Right lung (tissue), 5 donors: ENCODE results near the gene MBNL1. TPM values are rescaled to one million over a fixed set of nuclear protein-coding genes. Genes with fewer than 3 reads are reported as not detected.
A peak's percentile ranks its signal among the peaks of the same experiment; 100 is the strongest.

Experiments used
- DNase-seq, 2 donors: peaks; one replicate each; pipeline ENCODE4 v3.0.0-alpha.2; 2013
- polyA plus RNA-seq, 5 donors: library from polyadenylated mRNA; unstranded; fragments of 120-200 nt; gene quantifications; one replicate each; pipeline versions ENCODE4 v1.2.1 to v1.2.3, GENCODE V29; 2013; ENCODE audit warnings: inconsistent platforms in 1 of 5, low replicate concordance in 1 of 5; ENCODE audit not compliant: insufficient read length in 5 of 5, insufficient read depth in 1 of 5

Gene MBNL1
- polyA plus RNA-seq, 5 donors = 66.3 to 116 (median 111) TPM

DNA sequence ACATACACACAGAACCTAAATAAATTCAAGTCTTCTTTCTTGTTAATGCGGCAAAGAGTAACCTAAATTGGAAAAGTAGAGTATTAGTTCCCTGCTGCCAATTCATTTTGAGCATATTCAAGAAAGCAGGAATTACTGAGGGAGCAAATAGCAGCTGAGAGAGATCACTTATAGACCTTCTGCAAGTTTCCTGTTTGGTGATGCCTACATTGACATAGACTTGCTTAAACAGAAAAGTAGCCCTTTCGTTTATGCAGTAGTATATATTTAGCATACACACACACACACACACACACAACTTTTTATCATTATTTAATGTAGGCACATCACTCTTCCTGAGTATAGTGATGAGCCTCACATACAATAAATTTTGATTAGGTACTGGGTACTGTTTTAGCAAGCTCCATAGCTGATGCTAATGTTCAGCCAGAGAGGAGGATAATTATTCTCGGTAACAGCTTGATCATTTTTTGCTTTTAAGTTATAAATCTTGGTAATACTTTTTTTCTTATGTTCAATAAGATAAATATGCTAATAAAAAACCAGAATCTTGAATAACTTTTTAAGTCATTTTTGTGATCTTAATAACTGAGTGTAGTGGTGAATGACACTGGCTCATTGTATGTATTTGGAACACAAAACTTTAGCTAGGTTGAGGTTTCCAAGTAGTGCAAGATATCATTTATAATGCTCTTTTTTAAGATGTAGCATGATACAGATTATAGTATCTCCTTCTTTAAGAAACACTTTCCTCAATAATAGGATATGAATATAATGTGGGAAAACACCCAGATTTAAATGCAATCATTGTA, 174.7 kb downstream of the MBNL1 start:
- no peak for DNase-seq

DNA sequence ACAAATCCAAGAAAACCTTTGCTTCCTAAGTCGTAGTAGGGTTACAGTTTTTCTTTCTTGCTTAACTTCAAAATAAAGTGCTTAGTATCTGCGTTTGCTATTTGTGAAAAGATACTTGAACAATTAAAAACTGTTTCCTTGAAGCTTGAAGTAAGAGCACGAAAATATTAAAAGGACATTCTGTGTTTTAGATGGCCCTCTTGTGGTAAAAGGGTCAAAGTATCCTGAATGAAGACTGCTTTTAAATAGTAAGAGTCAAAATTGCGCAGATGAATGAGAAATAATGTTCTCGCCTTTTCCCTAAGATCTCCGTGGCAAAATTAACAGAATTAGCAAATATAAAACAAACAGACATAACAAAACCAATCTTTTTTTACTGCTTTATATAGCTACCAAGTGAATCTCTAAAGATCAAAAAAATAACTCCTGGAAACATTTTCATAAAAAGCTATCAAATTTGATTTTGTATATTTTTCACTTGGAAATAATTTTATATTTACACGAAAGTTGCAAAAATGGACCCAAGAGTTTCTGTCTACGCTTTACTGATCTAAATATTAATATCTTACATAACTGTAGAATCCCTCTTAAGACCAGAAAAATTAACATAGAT, 175.4 kb downstream of the MBNL1 start:
- peak; percentile 31 to 42 for DNase-seq

DNA sequence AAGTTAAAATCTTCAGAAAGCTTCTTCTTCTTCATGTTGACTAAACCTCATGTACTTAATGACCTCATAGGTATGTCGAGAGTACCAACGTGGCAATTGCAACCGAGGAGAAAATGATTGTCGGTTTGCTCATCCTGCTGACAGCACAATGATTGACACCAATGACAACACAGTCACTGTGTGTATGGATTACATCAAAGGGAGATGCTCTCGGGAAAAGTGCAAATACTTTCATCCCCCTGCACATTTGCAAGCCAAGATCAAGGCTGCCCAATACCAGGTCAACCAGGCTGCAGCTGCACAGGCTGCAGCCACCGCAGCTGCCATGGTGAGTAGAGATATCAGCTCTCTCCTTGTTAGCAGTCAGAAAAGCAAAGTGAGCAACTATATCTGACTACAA, 176.5 kb downstream of the MBNL1 start:
- DNase-seq = no peak

DNA sequence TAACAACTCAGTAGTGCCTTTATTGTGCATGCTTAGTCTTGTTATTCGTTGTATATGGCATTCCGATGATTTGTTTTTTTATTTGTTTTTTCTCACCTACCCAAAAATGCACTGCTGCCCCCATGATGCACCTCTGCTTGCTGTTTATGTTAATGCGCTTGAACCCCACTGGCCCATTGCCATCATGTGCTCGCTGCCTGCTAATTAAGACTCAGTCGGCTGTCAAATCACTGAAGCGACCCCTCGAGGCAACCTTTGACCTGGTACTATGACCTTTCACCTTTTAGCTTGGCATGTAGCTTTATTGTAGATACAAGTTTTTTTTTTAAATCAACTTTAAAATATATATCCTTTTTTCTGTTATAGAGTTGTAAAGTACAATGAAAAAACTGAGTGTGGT, 177.8 kb downstream of the MBNL1 start:
- DNase-seq = no peak

DNA sequence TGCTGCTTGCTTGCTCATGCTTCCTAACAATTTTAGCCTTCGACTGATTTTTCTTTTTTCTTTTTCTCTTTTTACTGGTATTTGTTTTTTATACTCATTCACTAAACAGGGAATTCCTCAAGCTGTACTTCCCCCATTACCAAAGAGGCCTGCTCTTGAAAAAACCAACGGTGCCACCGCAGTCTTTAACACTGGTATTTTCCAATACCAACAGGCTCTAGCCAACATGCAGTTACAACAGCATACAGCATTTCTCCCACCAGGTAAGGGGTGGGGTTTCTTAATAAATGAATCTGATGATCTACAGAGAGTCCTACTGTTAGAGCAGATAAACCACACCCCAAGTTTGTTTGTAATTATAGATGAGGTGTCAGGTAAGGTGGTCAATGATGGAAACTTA, 178.8 kb downstream of the MBNL1 start:
- DNase-seq = no peak

DNA sequence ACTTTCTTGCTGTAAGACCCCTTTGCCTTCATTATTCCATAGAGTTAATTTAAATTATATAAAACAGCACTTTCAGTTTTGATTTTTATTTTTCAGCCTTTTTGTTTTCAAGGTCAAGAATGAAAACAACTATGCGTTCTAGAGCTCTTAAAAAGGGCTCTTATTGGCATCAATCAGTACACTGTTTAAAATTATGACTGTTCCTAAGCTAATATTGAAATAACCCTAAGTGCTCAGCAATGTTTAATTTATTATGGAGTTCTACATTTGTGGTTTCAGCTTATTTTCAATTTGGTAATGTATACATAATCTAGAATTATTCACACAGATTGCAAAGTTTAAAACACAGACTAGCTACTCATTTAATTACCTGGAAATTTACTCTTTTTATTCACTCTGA, 179.4 kb downstream of the MBNL1 start:
- DNase-seq = no peak

DNA sequence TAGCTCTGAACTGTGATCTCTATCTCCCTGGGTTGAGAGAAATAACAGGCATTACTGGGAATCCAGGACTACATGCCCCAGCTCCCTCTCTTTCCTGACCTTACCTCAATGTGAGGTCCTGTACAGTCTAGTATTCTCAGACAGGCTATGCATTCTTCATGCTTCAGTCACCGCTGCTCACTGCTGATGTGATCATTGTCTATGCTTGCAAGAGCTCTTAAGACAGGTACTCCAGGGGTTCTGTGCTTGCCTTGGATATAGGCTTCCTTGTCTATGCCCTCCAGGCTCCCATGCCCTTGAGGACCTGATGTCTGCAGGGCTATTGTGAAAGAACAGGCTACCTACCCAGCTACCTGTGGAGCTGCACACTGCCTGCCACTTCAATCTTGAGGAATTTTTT, 183.6 kb downstream of the MBNL1 start:
- no peak for DNase-seq

DNA sequence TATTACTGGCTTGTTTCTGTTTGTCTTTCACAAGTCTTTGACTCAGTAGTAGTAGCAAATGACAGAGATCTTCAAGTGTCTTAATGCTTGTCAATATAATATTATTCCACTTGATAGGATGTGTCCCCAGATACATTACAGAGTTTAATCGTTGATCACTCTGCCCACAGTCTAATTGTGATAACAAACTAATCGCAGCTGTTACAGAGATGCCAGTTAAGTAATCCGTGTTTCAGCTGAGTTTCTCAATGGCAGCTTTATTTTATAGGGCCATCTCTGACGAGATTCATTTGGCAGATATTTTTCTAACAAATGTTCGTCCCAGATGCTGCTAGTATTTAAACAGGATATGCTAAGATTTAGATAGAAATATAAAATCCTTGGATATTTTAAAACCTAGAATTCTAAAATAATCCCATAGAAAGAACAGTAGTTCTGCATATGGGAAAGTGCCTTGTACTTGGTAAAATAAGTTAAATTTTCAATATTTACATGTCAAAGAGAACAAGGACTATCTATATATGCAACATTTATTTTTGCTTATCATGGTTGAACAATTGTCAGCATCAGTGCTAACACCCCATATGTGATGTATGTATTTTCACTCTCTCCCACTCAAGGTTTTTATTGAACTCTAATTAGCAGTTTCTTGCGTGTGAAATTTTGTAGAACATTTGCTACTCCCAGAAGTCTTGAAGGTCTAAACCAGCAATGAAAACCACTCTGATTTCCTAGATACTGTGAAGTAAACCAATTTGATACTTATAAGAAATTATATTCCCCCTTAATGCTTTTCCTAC, 185.5 kb downstream of the MBNL1 start:
- no peak for DNase-seq

DNA sequence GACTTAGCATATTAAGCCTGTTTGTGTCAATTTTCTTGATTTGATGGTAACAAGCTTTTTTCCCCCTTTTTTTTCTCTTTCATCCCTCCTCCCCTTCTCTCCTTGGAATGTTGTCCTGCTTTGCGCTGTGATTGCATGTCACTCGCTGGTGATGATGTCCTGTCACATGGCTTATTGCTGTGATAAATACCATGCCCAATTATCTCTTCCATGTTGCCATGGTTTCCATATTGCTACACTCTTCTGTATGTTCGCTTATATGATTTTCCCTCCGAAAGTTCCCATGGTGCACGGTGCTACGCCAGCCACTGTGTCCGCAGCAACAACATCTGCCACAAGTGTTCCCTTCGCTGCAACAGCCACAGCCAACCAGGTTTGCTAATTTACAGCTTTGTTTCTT, 187.3 kb downstream of the MBNL1 start:
- no peak for DNase-seq

DNA sequence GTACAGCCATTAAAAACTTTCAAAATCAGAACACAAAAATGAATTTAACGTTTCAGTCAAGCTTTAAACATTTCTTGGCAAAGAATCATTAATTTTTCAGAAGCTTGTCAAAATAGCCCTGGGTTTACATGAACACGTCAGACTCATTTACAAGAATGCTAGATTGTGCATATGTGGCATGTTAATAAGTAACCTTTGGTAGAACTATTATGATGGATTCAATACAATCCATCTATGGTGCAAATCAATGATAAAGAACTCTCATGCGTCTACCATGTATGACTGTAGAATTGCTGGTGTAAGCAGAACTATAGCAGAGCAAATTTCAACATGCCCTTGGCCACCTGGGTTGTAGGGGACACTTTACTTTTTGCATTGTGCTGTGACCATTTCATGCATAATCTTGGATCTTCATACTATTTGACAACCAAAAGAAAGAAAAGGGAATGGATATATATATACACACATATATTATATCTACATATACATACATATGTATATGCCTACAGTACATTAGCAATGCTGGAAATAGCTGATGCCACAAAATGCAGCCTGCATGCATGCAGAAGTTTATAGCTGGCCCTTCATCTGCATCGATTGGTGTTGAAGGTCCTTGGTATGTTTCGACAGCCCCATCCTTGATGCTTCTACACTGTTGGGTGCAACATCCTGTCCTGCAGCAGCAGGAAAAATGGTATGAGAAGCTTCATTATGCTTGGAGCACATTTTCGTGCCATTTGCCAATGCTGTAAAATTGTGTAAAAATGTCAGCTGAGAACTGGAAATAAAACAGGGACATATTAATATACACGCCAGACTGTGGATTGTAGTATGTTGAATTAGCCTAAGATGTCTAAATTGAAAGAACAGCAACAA, 189.0 kb downstream of the MBNL1 start:
- no peak for DNase-seq

DNA sequence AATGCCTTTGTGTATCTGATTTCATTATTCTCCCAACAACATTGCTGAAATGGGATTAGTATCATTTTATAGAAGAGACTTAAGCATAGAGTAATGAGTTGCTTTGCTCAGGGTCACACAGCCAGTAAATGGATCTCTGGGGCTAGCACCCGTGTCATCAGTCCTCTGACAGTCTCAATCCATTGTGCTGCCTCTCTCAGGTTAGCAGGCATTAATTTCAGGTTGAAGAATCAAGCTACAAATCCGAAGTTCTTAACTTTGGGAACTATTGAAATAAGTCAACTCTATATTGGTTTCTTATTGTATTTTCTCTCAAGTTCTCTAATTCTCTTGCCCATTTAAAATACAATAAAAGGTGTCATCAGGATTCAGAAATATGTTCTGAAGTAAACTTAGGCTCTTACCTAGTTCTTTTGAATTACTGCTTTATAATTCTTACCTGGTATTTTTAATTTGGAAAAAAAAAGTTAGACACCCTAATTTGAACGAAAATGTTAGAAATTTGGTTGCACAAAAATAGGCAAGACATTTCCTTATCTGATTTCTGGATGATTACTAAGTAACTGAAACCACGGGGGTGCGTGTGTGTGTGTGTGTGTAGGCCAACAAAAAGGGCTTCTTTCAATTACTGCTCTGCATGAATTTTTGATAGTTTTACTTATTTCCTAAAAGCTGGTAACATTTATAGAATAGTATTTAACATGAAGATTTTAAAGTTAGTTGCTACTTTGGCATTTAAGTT, 189.8 kb downstream of the MBNL1 start:
- no peak for DNase-seq

DNA sequence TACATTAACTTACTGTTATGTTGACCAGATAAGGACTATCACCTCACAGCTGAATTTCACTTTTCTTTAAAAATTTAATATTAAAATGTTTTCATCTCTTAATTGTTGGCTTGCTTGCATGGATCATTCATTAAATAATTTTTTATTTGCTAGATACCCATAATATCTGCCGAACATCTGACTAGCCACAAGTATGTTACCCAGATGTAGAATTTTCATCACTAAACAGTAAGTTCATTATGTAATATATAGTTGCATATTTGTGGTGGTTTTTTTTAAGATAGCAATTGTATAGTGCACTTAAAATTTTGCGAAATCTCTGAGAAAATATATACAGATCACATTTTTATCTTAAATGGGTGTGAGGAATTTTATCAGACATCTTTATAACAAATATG, 190.4 kb downstream of the MBNL1 start:
- DNase-seq = no peak

DNA sequence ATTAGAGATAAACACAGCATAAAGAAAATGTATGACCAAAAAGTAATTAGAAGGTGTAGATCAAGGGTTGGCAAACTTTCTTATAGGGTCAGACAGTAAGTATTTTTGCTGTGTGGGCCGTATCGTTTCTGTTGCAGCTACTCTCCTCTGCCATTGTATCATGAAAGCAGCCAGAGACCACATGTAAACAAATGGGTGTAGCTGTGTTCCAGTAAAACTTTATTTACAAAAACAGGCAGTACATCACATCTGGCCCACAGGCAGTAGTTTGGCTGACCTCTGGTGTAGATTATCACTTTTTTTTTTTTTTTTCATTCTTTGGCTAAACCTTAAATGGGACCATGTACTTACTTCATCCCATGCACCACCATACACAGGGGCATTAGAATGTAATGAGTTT, 190.8 kb downstream of the MBNL1 start:
- no peak for DNase-seq

DNA sequence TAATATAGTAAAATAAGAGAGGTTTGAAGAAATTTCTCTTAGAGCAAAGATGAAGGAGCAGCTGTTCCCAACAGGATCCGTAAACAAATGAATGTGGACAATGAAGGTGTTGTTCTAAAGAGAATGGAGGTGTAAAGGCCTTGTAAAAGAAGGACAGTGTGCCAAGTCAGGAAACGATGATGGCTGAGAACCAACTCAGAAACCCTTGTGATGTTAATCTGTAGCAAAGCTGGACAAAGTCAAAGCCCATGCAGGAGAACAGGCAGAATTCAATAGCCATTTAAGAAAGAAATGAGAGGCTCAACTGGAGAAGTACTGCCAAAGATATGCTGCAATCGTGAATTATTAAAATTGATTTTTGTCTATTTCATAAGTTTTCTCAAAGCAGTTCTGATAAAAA, 192.2 kb downstream of the MBNL1 start:
- no peak for DNase-seq

DNA sequence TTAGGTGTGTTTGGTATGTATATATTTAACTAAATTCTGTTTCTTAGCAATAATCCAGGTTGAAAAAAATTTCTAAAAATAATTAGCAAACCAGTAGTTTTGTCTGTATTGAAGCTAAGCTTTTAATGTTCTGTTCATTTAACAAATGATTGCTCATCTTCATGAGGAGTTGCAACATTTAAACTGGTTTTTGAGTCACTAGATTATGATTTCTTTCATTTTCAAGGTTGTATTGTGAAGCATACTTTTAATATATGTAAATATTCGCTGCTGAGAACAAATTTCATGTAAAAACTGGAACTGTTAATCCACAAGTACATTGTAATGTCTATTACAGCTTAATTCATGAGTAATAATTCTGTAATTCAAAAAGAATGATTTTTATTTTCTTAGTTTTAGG, 192.7 kb downstream of the MBNL1 start:
- no peak for DNase-seq

DNA sequence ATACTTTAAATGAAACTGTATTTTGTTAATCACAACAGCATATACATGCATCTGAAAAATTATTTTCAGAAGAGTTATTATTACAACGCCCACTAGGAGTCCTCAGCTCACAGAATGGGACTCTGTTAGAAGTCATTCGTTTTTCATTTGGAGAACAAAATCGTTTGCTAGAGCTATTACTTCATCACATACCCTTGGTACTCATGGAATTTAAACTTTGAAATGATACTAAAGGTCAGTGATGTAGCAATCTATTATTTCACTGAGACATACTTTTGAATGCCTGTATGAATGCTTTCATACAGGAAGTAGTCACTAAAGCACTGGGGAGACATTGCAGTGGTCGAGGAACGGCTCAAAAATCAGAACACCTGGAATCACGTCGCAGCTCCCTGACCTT, 198.1 kb downstream of the MBNL1 start:
- DNase-seq = no peak

DNA sequence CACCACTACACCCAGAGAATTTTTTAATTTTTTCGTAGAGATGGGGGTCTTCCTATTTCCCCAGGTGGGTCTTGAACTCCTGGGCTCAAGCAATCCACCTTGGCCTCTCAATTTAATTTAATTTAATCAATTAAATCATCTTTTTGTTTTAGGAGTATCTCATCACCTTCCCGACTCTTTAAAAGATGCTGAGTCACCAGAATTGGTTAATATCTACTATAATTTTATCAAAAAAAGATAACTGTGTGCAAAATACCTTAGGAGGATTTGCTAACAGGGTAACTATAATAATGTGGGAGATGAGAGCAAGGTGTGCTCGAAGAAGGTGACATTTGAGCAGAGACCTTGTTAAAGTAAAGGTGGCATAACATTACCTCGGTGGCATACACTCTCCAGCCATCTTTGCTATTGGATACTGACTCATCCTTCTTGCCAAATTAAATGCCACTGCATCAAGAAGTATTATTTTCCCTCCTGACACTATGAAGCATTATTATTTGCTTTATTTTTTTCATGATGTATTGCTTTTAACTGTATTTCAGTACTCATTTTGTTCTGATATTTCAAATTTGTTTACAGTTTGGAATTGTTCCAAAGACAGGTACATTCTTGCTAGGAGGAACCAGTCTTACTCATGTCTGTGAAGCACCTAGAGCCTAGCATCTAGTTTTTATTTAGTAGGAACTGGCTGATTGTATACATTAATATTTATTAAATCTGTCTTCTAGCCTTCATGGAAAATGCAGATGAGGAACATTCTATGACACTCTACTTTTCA, 200.7 kb downstream of the MBNL1 start:
- DNase-seq = no peak

DNA sequence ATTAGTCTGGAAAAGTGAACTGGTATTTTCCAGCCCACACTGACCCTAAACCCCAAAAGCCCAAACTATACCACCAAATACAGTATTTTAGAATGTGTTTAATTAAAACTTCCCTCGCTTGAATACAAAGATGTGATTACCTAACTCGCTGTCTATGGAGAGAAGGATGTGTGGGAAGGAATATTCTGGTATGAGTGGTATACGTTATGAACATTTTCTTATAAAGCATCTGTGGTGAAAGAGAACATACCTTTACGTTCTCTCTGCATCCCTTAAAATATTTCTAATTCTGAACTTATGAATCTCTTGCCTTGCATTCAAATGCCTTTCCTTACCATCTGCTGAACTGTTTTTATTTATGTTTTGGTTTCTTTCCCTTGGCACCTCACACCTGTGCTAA, 201.4 kb downstream of the MBNL1 start:
- no peak for DNase-seq

DNA sequence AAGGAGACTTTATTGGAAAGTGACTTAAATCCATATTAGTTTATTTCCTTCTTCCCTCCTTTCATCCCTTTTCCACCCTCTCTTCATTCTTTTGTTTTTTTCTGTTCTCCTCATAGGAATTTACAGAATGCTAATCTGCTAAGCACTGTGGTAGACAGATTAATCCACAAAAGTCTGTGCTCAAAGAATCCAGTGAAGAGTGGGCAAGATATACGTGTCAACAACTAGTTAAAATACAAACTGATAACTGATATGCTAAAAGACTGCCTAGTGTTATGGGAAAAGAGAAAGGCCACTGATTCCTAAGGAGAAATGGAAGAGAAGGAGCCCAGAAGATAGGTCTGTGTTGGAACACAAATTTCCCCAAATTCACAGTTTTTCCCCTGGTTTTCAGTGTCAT, 202.2 kb downstream of the MBNL1 start:
- no peak for DNase-seq
